Measurements from ENCODE around the gene FBXO2.
A peak's percentile ranks its signal among the peaks of the same experiment; 100 is the strongest.

The FBXO2 gene, protein sequence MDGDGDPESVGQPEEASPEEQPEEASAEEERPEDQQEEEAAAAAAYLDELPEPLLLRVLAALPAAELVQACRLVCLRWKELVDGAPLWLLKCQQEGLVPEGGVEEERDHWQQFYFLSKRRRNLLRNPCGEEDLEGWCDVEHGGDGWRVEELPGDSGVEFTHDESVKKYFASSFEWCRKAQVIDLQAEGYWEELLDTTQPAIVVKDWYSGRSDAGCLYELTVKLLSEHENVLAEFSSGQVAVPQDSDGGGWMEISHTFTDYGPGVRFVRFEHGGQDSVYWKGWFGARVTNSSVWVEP

DNA sequence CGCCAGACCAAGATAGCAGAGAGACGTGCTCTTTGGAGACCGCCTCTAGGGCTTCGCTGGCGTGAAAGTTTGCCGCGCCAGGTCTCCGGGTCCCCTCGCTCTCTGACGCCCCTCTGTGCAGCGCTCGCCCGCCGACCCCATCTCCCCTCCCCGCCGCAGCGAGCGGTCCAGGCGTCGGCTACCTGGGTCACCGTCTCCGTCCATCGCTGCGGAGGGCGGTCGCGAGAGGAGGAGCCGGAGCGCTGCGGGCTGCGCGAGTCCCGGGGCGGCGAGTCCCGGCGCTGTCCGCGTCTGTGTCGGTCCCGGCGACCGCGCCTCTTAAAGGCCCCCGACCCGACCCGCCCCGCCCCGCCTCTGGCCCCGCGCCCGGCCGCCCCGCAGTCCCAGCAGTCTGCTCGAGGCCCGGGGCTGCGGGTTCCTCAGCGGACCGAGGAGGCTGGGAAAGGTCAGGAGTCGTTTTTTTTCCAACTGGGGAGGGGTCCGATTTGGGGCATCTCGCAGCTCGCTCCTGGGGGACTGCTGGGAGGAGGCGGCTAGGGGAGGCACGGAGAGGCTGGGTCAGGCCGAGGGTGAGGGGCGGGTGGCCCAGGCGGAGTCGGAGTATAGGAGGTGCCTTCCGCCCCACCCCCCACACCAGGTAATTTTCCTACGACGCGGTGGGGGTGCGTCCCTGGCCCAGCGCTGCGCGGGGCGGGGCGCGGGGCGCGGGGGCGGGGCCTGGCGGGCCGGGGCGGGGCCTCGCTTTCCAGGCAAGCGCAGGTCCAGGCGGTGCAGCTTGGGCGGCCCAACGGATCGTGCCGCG is at the start of gene FBXO2, which contains the start of gene FBXO44:
TSS of gene FBXO2 (minus strand) at position 293 of the 802 bp plus-strand sequence. CDS start at position 204, 89 bp downstream.
TSS of gene FBXO44 (plus strand) at position 741 of the 802 bp plus-strand sequence. CDS start 959 bp downstream, outside the sequence.
- DNase-seq: peak; percentile 66

DNA sequence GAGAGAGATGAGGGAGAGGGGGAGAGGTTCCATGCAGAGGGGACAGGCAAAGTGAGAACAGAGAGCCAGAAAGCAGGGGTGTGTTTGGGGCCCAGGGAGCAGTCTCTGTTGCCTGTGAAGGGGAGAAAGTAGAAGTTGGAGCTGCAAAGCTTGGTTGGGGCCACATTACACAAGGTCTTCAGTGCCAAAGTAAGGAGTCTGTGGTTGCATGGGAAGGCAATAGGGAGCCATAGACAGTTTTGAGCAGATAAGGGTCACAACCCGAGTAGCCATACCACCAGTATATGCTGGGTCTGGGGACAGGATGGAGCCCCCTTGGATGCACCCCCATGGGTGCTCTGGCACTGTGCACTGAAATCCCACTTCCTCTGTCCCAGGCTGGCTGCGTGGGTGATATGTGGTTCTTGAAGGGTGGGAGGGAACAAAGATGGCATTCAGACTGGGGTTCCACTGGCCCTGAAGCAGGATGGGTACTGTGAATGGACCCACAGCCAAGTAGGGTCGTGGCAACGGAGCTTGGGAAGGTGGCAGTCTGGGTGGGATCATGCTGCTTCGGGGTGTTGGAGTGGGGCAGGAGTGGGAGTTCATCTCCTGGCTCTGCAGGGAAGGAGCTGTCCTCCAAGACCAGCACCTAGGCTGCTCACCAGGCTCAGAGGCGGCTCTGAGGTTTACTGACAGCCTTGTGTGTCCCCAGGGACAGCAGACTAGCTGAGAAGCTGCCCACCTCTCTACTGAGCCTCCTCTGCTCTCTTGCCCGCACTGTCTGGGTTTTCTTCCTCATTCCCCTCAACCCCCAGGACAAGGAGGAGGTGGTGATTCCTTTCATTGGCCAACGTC is 49.3 kb upstream of the FBXO2 start:
- no peak for DNase-seq

DNA sequence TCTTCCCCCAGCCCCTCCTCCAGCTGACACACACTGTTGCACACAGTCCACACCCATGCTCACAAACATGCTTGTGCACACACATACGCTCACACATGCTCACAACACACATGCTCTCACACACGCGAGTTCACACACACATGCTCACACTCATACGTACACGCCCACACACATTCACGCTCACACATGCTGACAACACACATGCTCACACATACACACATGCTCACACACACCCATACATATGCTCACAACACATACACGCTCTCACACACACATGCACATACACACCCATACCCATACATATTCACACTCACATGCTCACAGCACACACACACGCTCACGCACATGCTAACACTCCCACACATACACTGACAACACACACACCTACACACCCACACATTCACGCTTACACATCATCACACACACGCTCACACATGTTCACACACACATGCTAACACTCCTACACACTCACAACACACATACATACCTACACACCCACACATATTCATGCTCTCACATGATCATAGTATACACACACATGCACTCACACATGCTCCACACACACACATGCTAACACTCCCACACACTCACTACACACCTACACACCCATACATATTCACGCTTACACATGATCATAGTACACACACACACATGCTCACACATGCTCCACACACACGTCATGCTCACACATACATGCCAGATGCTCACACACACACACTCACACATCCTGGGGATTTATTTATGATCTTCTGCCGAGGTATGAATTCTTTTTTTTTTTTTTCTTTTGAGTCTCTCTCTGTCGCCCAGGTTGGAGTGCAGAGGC is 48.0 kb upstream of the FBXO2 start:
- DNase-seq: no peak

DNA sequence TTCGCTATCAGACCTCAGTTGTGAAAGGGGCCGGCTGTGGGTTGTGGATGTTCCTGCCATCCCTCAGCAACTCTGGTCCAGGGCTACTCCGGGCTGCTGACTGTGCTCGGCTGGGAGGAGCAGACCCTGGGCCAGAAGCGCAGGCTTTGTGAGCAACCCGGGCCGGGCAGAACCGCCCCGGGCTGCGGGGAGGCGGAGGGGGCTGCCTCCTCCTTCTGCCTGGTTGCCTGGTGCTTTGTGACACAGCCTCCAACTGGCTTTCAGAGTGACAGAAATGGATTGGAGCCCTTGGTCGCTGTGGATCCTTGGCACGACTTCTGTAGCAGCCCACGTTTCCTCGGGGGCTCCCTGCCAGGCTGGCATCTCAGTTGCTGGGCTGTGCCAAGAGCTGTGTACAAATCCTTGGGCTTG is 47.3 kb upstream of the FBXO2 start:
- no peak for DNase-seq

DNA sequence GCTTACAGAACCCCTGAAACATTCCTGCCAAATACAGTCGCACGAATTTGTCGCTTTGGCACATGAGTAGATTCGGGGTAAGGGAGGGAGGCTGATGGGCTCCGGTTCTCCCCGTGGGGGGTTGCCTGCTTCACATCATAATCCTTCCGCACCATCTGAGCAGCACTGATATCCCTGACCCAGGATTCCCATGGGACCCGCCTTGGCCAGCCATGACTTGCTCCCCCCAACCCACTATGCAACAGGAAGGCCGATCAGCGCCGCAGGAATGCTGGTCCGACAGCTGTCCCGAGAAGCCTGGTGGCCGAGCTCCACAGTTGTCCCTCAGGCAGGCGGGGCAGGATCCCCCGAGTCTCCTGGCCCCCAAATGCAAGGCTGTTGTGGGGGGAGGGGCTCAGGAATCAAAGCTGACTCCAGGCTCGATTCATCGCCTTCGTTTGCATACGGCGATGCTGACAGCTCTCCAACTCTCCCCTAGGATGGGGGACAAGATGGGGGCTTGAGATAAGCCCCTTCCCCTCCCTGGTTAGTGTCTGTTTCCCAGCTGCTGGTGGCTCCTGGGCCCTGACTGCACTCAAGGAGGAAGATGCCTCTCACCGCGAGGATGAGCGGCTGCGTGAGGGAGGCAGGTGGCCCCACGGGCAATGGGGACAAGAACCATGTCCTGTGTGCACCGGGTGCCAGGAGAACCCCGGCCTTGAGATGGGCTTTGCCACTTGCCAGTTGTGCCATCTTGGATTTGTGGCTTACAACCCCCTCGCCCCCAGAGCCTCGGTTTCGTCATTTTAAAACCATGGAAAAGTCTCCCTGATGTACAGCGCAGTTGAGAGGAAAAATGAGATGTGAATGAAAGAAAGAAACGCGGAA is 46.6 kb upstream of the FBXO2 start:
- no peak for DNase-seq

DNA sequence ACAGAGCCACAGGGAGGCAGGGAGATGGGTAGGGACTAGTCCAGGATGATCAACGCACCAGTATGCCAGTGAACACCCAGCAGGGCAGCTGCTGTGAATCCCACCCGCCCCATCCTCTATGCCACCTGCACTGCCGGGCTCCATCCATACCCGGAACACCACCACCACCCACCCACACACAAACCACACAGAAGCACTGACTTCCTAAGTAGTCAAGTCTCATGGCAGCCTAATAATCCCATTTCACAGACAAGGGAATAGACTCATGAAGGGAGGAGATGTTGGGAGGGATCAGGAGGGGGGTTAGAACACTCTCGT is 43.6 kb upstream of the FBXO2 start:
- no peak for DNase-seq

DNA sequence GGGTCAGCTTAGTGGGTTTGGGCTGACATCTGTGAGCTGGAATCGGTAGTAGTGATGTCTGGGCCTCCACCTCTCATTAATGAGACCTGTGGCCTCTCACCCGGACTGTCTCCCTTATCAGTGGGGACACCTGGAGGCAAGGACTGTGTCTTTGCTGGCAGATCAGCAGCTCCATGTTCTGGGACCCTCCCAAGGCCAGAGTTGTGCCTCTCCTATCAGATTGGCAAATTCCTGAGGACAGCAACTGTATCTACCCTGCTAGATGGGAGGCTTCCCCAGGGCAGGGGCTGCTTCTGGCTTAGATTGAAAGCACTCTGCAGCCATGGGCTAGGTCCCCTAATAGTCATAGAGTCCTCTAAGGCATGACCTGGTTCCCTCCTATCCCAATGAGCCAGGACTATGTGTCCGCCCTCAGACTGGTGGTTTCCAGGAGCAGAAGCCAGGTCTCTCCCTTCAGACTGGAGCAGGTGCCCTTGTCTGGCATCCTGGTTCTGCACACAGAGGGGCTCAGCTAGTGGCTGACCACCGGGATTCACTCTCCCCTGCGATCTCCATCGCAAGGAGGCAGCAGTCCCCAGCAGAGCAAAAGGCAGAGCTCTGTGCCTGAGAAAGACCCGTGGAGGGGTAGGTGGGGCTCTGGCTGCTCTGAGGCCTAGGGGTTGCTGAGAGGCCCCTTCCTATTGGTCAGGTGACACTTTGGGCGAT is 43.1 kb upstream of the FBXO2 start:
- DNase-seq: no peak

DNA sequence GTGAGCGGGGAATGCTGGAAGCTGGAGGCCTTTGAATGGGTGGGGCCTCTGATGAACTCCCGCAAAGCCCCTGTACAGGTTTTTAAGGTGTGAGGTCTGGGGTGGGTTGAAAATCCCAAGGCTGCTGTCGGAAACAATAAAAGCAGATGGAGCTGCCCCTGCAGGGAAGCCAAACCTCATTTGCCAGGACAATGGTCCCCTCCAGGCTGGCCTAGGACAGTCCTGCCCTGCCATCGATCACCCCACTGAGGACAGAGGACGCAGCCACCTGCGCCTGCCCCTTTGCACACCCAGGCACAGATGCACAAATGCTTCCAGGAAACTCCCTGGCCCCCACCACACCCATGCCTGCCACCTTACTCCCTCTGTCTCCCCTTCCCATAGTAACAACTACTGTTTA is 41.6 kb upstream of the FBXO2 start:
- DNase-seq: no peak

DNA sequence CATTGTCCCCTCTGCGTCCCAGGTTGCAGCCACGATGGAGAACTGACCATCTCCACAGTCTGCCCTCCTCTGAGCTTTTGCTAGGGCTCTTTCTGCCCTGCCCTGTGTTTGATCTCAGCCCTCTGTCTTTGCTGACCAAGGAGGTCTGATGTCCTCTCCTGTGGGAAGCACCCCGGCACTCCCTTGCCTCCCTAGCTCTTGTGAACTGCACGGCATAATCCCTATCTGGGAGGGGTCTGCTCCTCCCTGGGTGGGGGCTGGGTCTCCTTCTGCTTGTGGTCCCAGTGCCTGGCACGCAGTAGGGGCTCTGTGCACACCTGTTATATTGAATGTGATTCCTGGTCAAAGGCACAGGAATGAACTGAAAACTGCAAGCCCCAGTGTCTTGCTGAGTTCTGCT is 39.7 kb upstream of the FBXO2 start:
- DNase-seq: no peak

DNA sequence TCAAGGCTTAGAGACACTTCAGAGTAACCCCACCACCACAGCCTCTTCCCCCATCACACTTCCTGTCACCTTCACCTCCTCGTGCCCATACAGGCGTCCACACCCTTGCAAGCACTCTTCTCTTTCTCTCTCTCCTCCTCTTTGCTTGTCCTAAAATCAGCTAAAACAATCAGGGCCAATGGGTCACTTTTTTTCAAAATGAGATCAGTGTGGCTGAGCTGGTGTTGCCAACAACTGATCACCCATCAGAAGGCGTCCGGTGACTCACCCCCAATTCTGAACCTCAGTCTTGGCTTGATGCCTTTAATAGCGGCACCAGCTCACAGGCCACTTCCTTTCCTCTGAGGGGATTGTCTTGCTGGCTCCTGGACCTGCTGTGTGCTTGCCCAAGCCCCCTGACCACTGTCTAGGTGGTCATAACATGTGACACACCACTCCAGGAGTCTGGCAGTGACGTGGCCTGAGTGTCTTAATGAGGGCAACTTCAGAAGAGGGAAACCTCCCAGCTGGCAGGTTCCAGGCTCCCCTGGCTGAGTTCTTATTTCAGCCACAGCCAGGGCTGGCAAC is 38.9 kb upstream of the FBXO2 start:
- DNase-seq: peak; percentile 51

DNA sequence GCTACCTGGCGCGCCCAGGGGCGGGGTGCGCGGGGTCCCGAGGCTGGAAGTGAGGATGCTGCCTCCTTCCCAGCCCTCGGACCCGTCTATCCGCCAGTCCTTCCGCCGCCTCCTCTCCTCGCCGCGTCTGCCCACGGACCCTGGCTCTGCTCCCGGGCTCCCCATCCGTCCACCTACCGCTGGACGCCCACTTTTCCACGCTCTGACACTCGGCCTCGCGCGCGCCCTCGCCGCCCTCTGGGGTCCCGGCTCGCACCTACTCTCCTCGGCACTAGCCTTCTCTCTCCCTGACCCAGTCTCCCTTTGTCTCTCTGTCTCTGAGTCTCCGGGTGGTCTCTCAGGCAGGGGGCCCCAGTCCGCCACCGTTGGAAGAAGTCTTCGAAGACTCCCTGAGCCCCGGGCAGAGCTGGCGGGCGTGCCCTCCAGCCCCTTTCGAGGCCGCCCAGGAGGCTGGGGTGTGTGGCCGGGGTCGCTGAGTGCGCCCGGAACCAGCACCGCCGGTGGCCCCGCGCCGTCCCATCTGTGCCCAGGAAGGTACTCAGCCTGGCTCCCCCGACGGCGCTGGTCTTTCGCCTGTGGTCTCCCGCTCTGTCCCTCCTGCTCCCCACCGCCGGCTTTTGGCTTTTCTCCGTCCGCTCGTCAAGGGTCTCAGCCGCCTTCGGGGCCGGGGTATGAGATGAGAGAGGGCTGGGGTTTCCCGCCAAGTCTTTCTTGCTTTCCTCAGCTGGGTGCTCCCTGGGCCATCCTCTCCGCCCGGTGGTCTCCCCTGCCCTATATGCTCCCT is 37.9 kb upstream of the FBXO2 start:
- DNase-seq: no peak

DNA sequence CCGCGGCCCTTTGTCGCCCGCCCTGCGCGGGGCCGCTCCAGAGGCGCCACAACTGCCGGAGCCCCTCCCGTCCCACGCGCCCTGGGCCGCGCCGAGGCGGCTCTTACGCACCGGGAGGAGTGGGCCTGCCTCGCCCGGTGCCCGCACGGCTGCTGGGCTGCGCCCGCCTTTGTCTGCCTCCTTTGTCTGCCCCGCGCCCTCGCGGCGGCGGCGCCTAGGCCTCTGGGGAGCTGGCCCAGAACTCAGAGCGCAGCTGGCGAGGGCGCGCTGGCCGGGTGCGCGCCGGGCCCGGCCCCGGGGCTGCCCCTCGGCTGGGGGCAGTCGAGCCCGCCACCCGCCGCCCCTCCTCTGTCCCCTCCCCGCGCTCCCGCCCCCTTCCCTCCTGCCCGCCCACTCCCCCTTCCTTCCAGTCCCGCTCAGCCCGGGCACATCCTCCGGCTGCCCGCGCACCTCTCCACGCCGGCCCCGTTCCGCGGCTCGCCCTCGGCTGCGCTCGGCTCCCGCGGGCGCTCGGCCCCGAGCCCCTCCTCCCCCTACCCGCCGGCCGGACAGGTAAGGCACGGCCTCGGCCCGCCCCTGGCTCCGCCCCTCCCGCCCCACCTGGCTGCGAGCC is 37.2 kb upstream of the FBXO2 start, which contains the start of gene DRAXIN:
TSS of gene DRAXIN (plus strand) at position 409 of the 613 bp plus-strand sequence. CDS start 14,549 bp downstream, outside the sequence.
- DNase-seq: no peak

DNA sequence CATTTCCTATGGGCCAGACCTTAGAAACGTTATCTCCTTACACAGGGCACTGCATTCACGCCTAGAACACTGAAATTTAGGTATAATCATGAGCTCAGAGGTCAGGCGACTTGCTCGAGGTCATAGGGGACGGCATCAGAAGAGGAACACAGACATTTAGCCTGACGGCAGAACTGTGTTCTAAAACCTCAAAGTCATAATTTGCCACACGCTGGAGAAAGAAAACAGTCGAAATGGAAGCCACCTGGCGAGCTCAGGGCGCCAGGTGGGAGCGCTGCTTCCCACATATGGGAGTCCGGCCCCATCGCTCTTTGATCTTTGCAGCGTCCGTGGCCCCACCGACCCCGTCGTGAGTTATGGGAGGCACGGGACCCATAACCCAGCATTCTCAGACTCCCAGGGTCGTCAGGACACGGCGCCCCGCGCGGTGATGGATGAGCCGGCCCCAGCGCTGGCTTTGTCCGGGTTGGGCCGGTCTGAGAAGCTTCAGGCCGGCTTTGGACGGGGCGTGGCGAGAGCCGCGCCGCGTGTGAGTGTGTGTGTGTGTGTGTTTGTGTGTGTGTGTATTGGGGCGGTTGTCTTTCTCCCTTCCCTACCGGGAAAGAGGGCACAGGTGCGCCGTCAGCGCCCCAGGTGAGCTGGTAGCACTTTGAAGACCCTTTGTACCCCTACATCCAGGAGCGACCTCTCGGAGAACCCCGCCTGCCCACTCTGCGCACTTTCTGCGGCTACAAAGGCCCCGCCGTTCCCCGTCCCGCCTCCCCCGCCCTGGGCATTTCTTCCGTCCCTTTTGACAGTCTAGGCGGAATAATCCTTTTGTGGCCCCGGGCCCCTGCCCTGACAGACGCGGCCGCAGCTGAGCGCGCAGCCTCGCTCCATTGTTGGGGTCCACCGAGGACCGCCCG is 36.4 kb upstream of the FBXO2 start:
- no peak for DNase-seq

DNA sequence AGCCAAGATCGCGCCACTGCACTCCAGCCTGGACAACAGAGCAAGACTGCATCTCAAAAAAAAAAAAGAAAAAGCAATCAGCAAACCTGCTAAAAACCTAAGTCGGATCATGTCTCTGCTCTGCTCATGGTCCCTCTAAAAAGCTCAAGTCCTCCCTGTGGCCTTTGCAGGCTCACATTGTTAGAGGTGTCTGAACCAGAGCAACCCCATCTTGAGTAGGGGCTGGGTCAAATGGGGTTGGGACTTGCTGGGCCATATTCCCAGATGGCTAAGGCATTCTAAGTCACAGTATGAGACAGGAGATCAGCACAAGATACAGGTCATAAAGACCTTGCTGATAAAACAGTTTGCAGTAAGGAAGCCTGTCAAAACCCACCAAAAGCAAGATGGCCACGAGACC is 34.3 kb upstream of the FBXO2 start:
- DNase-seq: no peak

DNA sequence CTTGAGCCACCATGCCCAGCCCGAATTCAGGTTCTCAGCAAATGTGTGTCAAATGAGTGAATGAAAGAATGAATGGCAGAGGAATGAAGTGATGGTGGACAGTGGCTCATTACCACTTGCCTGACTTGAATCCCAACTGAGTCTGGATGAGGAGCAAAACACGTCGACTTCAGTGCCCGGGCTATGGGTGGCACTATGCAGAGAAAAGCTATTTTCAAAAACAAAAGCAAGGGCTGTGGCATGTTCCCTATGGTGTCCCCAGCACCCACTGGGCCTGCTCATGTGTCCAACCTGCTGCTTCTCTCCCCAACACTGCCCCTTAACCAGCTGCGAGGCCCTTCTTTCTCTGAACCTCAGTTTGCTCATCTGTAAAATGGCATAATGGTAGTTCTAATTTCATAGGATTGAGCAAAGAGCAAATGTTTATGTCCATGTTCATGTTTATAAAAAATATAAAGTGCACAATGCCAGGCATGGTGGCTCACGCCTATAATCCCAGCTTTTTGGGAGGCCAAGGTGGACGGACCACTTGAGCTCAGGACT is 31.1 kb upstream of the FBXO2 start:
- no peak for DNase-seq

DNA sequence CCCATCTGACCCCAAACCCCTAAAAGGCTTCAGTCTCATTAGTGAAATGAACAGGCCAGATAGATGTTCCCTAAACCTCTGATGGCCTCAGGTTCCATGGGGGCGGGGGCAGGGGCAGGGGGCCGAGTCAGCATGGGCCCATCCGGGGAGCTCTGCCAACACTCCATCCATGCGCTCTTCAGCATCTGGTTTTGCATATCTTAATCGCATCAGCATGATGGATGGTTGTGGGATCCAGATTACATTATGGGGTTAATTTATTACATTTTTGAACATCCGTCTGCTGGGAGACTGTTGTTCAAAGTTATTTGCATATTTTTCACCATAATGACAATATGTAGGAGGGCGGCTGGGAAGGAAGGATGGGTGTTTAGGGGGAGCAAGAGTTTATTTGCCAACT is 29.8 kb upstream of the FBXO2 start:
- no peak for DNase-seq

DNA sequence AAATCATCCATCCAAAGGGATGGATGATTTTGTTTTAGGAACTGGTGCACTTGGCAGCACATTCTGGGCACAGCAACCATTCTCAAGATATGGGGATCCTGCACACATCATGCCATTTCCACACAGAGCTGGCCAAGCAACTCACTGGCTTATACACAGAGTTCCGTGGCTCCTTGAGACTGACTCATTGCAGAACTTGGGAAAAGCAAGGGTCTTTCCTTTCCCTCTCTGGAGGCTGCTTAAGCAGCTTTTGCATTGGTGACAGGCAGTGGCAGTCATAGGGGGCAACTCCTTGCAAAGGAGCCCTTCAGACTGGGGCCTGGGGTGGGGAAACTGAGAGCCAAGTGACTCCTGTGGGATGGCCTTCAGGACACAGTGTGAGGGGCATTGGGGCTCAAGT is 28.6 kb upstream of the FBXO2 start:
- no peak for DNase-seq

DNA sequence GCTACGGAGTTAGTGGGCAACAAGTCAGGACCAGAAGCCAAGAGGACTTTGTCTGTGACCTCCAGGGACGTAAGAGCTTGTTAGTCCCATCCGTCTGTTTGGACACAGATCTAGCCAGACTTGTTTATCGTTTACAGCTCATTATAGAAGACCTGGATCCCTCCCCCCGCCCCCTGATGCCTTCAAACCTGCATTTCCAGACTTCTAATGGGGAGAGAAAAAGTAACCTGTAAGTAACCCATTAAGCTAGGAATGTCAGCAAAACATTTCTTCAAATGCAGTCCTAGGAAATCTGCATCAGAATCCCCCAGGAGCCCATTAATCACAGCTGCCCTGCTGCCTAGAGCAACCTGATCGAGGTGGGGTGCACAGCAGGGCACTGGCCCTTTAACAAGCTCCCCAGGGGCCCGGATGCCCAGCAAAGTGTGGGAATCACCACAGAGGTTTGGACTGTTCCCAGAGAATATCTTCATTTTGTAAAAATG is 28.1 kb upstream of the FBXO2 start:
- DNase-seq: no peak
